T follicular helper cell (primary cell): ENCODE data around the gene ACR.

Source experiments
- DNase-seq: peaks from one replicate; pipeline ENCODE4 v3.0.0-alpha.2; 2020; ENCODE audit warnings: low read depth

Gene ACR

DNA sequence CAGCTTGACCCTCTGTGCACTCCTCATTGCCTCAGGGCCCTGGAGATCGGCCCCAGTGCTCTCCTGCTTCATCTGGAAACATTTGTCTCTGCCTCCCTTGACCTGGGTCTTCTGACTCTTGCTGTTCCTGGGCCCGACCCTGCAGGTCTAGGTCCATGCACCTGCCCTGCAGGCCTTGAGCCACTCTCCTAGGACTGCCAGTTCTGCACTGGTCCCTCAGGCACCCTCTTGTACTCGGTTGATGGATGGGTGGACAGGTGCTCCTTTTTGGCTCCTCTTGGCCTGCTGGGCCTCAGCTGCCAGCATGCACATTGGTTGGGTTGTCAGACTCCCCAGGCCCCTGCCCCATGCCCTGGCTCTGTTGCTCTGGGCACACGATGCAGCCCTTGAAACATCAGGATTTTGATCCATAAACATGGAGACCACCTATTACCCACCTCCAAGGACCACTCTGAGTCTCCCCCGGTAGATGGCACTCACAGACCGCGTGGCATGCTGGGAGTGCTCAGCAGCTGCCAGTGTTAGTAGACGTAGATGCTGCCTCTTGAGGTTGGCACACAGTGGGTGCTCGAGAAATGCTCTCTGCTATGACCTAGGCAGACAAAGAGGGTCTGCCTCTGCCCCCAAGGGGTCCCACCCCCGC is 20.2 kb upstream of the ACR start:
- no peak for DNase-seq

DNA sequence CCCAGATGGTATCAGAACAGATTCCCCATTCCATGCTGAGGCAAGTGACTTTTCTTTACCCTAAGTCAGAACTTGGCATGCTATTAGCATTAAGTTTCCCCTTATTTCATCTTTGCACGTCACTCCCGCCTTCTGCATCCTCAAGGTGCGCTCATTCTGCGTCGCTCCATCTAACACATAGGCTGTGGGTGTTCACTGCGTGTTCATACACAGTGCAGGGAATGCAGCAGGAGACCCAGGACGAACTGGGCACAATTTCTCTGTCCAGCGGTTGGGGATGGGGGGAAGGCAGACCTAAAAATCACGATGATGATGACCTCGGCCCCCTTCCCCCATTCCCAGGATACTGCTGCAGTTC is 19.7 kb upstream of the ACR start:
- DNase-seq = no peak

DNA sequence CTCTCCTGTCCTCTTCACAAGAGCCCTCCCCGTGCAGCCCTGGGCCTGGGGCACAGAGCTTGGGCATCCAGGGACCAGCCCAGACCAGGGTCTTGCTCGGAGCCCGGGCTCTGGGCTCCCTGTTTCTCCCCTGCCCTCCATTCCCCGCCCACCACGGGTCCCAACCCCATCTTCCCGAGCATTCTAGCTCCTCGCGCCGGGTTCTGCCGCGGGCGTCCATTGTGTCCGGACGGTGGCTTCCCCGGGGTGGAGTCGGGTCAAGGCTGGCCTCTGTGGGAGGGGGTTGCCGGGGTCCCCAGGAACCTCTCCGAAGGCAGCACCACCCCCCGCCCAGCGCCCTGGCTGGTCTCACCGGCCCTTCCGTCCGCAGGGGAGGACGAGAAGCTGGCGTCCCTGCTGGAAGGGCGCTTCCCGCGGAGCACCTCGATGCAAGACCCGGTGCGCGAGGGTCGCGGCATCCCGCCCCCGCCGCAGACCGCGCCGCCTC is 18.1 kb upstream of the ACR start:
- DNase-seq = no peak

DNA sequence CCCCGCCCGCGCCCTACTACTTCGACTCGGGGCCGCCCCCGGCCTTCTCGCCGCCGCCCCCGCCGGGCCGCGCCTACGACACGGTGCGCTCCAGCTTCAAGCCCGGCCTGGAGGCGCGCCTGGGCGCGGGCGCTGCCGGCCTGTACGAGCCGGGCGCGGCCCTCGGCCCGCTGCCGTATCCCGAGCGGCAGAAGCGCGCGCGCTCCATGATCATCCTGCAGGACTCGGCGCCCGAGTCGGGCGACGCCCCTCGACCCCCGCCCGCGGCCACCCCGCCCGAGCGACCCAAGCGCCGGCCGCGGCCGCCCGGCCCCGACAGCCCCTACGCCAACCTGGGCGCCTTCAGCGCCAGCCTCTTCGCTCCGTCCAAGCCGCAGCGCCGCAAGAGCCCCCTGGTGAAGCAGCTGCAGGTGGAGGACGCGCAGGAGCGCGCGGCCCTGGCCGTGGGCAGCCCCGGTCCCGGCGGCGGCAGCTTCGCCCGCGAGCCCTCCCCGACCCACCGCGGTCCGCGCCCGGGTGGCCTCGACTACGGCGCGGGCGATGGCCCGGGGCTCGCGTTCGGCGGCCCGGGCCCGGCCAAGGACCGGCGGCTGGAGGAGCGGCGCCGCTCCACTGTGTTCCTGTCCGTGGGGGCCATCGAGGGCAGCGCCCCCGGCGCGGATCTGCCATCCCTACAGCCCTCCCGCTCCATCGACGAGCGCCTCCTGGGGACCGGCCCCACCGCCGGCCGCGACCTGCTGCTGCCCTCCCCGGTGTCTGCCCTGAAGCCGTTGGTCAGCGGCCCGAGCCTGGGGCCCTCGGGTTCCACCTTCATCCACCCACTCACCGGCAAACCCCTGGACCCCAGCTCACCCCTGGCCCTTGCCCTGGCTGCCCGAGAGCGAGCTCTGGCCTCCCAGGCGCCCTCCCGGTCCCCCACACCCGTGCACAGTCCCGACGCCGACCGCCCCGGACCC is 17.4 kb upstream of the ACR start:
- no peak for DNase-seq

DNA sequence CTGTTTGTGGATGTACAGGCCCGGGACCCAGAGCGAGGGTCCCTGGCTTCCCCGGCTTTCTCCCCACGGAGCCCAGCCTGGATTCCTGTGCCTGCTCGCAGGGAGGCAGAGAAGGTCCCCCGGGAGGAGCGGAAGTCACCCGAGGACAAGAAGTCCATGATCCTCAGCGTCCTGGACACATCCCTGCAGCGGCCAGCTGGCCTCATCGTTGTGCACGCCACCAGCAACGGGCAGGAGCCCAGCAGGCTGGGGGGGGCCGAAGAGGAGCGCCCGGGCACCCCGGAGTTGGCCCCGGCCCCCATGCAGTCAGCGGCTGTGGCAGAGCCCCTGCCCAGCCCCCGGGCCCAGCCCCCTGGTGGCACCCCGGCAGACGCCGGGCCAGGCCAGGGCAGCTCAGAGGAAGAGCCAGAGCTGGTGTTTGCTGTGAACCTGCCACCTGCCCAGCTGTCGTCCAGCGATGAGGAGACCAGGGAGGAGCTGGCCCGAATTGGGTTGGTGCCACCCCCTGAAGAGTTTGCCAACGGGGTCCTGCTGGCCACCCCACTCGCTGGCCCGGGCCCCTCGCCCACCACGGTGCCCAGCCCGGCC is 16.7 kb upstream of the ACR start:
- DNase-seq = no peak

DNA sequence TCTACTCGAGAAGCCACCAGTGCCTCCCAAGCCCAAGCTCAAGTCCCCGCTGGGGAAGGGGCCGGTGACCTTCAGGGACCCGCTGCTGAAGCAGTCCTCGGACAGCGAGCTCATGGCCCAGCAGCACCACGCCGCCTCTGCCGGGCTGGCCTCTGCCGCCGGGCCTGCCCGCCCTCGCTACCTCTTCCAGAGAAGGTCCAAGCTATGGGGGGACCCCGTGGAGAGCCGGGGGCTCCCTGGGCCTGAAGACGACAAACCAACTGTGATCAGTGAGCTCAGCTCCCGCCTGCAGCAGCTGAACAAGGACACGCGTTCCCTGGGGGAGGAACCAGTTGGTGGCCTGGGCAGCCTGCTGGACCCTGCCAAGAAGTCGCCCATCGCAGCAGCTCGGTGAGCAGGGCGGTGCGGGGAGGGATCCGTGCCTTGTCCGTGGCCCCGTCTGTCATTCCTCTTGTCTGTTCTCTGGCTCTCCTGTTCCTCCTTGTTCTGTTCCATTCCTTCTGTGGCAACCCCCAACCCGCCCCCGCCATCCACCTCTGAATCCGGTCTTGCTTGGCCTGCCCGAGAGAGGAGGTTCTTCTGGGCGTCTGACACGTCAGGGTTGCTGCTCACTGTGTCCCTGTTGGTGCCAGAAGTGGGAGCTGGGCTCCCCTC is 15.8 kb upstream of the ACR start:
- DNase-seq = no peak

DNA sequence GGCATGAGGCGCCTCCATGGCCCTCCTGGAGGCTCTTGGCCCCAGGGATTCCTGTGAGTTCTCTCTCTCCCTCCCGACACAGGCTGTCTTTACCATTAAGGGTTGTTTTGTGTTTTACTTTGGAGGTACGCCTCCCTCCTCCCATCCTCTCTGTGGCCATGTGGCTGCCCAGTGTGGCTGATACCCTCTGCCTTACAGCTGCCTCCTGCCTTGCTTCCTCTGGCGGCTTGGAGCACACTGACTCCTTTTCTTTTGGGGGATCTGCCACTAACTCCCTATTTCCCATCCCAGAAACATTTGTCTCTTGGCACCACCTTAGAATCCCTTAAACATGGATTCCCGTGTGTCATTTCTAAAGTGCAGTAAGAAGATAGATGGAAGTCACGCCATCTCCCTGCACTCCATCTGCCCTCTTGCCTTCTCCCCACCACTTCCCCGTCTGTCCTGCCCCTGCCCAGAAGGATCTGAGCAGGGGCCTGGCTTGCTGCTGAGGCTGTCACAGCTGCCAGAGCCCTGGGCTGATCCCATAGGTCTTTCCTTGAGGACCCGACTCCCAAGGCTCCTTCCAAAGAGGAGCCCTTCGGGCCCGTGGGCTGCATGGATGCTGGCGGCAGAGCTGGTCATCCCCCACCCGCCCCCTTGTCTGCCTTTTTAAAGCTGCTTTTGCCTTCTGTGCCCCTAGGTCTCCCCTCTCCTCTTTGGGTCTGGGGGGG is 15.1 kb upstream of the ACR start:
- DNase-seq = no peak

DNA sequence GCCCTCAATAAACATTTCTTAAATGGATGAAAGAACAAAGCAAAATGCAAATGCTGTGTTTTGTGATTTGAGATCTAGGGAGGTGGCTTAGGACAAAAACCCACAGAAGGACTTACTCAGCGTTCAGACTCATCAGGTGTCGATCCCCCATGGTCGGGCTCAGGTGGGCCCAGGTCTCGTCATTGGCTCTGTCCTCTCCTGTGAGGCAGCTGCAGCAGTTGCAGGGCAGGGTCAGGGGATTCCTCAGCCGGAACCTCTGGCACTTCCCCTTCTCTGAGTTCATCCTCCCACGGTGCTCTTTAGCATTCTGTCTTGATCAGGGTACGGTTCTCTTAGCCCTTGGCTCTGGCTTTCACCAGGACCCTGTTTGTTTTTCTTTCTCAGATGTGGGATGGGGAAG is 14.0 kb upstream of the ACR start:
- no peak for DNase-seq

DNA sequence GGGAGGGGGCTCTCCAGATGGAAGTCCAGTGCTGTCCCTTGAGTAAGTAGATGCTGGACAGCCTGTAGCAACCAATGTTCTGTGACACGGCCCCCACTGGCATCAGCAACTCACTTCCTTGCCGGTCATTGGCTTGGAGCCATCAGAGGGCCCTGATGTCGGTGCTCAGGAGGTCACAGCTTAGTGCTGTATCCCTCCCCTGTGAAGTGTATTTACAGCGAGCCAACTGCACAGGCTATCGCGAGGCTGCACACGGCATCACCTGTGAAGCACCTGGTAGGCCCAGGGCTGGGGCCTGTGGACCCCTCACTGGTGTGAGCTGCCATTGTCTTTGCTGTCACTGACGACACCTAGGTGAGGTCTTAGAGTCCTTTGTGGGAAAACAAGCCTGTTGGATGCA is 13.4 kb upstream of the ACR start:
- no peak for DNase-seq

DNA sequence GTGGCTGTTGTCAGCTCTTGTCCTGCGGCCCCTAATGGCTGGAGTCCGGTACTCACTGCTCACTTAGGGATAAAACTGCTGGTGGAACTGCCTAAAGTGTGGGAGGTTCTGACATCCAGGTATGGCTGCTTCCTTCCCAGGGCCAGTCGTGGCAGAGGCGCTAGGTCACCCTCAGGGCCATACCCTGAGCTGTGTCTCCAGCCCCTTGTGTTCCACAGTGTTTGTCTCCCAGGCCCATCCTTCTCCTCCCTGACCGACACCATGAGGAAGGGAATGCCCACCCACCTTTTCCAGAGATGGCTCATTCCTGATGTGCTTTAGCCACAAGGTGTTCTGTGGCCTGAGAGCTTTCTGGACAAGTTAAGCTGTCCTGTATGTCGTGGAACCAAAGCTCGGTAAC is 12.4 kb upstream of the ACR start:
- DNase-seq = no peak

DNA sequence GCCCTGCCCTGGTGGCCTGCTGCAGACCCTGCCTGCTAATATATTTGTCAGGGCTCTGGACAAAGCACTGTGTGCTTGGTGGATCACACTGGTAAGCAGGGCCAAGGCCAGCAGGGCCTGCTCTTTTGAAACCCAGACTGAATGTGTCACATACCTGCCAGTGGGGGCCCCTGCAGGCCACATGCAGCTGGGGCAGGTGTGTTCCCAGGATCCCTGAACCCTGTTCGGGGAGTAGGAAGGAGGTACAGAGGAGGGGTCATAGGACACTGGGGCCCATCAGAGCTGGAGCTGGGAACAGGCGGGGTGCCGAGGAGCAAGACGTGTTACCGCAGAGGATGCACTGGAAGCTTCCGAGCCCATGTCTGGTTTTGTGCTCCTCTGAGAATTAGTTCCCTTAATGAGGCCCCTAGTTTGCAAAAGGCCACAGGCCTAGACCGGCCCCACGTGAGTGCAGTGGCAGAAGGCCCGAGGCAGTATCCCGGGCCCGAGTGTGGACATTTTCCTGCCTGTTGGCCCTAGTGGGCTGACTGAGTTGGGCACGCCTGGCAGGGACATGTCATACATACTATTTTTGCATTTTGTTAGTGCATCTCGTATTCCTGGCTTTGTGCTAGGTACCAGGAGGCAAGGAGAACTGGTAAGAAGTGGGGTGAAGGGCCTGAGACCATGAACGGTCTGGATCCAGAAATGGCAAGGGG is 11.2 kb upstream of the ACR start:
- DNase-seq = no peak

DNA sequence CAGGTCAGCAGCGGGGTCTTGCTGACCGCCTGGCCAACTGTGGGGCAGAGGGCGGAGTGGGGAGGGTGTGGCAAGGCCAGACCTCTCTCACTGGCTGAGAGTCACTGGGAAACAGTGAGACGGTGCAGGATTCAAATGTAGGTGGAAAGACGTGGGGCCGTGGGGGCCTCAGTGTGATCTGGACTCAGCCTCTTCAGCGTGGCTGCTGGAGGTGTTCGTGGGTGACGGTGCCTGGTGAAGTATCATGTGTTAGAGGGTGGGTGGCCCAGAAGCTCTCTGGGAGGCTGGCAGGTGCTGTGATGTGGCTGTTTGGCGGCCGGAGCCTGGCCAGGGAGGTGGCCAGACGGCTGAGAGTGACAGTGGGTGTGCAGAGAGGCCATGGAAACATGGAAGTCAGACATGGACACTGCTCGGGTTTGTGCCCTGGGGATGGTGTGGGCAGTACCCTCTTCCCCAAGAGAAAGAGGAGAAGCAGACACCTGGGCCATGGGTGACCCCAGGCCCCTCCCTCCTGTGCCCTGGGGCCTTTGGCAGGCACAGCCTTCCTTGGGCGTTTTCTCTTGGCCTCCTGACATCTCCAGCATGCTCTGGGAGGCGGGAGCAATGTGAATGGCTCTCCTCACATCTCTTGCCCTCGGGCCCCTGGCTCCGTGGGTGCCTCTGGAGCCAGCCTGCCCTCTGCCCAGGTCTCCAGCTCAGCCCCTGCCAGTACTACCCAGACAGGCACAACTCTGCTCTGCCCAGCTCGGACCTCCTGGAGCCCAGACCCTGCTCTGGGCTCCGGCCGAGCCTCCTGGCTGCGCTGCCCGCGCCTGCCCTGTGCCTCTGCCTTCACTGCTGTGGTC is 10.1 kb upstream of the ACR start:
- DNase-seq = no peak

DNA sequence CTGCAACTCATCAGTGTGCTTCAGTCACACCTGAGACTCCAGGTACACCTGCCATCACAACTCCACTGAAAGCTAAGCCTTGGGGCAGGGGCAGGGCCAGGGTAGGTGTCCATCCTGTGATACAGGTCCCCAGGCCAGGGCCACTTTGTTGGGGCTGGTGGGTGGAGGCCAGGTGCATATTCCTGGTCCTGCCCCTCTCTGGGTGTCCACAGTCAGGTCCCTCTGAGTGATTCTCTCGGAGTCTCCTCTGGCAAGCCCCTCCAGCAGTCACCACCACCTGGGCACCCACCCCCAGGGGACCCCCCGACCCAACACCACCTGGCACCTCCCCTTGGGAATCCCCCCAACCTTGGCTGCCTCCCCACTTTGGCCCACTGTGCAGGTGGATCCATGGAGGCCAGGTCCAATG is 9.5 kb upstream of the ACR start:
- DNase-seq = no peak

DNA sequence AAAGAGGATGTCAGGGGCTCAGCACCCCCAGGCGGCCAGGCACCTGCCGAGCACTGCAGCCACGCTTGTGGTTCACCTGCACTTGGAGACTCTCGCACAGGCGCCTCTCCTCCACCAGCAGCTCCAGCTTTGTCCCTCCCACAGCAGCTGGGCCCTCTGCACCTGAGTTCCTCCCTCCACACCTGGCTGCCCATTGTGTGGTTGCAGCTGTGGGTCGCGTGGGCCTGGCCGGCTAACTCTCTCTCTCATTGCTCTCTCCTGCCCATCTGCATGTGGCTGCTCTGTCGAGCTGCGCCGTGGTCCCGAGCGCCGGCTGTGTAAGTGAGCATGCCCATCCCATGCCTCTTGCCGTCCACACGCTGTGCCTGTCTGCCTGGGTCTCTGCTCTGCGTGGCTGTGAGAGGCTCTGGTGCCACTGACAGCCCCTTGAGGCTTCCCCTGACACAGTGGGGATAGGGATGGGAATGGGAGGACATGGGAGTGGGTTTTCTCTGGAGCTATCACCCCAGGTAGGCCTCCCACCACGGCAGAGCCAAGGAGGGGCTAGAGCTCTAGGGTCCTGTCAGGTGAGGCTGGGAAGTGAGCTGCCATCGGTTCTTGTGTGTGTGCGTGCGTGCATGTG is 8.5 kb upstream of the ACR start:
- DNase-seq = no peak

DNA sequence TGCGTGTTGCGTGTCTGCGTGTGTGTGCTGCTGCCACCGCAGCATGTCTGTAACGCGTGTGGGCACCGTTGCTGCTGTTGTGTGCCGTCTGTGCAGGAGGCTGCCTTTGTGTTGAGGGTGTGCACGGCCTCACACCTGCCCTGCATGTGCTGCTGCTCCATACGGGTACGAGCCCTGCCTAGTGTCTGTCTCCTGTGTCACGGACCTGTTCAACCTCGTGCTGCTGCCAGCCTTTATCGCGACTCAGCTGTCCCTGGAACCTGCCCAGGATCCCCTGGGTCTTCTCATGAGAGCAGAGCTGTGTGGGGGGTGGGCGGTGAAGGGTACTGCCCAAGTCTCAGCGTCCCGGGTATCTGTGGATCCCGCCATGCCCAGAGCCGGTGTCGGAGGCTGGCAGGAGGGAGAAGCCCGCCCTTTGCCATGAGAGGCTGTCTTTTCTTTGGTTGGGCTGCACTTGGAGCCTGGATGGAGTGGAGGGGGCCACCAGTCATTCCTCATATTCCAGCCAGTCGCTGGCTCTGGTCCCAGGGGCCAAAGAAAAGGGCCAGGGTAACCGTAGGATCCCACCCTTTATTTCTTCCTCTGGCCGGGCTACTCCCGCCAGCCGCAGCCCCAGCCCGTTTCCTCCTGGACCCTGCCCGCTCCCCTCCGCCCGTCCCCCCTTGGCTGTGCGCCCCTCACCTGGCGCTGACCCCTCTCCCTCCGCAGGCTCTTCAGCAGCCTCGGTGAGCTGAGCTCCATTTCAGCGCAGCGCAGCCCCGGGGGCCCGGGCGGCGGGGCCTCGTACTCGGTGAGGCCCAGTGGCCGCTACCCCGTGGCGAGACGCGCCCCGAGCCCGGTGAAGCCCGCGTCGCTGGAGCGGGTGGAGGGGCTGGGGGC is 7.8 kb upstream of the ACR start:
- no peak for DNase-seq

DNA sequence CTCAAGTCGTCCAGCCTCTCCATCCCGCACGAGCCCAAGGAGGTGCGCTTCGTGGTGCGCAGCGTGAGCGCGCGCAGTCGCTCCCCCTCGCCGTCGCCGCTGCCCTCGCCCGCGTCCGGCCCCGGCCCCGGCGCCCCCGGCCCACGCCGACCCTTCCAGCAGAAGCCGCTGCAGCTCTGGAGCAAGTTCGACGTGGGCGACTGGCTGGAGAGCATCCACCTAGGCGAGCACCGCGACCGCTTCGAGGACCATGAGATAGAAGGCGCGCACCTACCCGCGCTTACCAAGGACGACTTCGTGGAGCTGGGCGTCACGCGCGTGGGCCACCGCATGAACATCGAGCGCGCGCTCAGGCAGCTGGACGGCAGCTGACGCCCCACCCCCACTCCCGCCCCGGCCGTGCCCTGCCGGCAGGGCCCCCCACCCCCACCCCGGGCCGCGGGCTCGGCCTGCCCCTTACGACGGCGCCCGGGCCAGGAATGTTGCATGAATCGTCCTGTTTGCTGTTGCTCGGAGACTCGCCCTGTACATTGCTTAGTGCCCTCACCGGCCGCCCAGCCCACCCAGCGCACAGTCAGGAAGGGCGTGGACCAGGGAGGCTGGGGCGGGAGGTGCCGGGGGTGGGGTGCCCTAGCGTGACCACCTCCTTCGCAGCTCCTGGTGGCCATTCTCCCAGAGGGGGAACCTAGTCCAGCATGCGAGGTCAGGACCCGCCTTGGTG is 6.9 kb upstream of the ACR start:
- no peak for DNase-seq

DNA sequence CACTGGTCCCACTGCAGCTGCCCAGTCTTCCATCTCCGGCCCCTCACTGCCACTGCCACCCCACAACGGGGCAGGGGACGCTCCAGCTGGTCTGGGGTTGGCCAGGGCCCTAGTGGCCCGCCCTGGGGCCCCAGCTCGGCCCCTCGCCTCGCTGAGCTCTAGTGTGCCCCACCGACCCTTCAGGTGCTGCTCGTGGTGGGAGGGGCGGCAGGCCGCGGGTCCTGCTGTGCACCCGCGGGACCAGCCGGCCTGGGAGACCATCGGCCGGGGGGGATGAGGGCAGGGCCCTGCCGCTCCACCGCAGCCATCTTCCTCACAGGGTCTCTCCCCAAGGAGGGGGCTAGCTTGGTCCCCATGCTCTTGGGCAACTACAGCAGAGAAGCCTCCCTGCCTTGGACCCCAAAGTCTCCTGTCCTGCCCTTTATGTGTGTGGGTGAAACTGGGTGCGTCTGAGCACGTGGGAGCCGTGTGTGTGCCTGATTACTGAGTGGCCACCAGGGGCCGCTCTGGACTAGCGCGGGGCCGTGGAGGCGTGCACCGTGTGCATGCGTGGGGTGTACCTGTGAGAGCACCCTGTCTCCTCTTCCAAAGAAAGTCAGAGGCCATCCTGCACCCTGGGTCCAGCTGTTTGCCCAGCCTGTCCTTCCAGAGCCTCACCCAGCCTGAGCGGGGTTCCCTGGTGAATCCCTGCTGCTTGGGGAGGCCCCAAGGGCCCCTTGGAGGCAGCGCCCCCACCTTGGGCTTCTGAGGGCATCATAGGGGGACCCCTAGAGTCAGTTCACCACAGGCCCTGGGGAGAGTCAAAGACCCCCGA is 6.0 kb upstream of the ACR start:
- peak; percentile 52 for DNase-seq
